Activated naive CD4-positive, alpha-beta T cell treated with anti-CD3 and anti-CD28 coated beads, Interleukin-2, amount 50 U/mL, for 16 hours (primary cell): ENCODE results near the gene ZSCAN30.

ENCODE experiments used
- DNase-seq: peaks from one replicate; pipeline ENCODE4 v3.0.0-alpha.2; 2020

The ZSCAN30 gene

GRCh38 chr18:35290094-35290735 is at the start of gene ZSCAN30:
ZSCAN30 (minus strand) TSS chr18:35290229; CDS start chr18:35264352, 25,877 bp downstream.
- peak; percentile 95 for DNase-seq

DNA sequence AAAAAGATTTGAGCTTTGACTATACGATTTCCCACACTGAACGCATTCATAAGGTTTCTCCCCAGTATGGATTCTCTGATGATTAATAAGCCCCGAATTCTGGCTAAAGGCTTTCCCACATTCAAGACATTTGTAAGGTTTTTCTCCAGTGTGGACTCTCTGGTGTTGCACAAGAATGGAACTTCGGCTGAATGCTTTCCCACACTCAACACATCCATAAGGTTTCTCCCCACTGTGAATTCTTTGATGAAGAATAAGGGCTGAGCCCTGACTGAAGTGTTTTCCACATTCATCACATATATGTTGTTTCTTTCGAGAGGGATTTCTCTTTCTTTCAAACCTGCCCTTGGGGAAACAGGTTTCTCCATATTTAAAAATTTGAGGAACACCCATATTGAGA is 47.3 kb upstream of the ZSCAN30 start:
- no peak for DNase-seq

- no peak for DNase-seq
Measured at GRCh38 chr18:35335866-35336265, 45.8 kb upstream of the ZSCAN30 start.

- no peak for DNase-seq
Measured at GRCh38 chr18:35334821-35335220, 44.8 kb upstream of the ZSCAN30 start.

- DNase-seq, result no peak
Measured at GRCh38 chr18:35334212-35334611, 44.2 kb upstream of the ZSCAN30 start.

- no peak for DNase-seq
Measured at GRCh38 chr18:35331367-35332087, 41.5 kb upstream of the ZSCAN30 start.

DNA sequence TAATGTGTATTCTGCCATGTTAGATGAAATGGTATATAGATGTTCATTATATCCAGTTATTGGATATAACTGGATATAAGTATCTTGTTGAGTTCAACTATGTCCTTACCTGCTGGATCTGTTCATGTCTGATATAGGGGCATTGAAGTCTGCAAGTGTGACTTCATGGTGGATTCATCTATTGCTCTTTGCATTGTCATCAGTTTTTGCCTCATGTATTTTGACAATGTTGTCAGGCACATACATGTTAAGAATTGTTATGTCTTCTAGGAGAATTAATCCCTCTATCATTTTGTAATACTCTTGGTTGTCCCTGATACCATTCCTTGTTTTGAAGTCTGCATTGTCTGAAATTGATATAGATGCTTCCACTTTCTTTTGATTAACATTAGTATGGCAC is 38.8 kb upstream of the ZSCAN30 start:
- no peak for DNase-seq

DNA sequence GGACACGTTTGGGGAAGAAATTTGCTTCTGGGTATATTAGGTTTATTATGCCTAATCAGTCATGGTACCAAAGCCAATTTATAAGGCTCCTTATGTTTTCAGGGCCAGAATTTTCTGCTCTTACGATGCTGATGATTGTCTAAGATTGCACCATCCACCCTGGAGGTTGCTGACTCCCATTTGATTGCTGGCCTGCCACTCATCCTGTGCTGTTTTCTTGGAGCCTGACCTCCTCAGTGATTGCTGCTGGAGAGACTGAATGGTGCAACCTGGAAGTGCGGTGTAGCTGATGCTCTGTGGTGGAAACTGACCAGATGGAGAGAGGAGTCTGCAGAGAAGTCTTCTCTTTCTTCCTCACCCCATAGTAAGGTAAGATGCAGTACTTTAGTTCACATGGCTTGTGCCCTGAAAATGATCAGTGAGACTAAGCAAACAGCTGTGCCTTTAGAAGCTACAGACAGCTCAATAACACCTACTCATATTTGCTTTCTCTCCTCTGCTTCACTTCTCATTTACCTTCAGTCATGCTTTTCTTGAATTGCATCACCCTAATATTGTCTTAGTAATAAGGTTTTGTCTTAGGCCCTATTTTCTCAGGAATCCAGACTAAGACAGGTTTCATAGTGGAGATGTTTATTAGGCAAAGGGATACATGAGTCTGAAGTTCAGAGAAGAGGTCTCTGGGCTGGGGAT is 36.8 kb upstream of the ZSCAN30 start:
- DNase-seq, result no peak

- DNase-seq, result no peak
Measured at GRCh38 chr18:35324926-35325655, 35.1 kb upstream of the ZSCAN30 start.

GRCh38 chr18:35322486-35323458 is 32.7 kb upstream of the ZSCAN30 start:
- no peak for DNase-seq

DNA sequence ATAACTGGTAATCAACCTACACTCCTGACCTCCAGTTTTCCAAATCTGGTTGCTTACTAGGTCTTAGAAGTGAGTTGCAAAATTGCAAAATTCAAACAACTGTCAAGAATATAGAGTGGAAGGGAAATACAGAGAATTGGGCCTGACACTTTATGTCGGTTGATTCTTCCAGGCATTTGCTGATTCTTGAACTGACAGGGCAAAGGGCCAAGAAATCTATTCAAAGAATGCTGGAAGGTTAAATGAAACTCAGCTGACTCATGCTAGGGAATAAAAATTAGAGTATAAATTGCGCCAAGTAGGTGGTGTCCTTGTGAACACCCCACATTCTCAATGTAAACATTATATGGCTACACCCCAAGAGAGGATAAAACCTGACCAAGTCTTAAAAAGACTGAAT is 21.5 kb upstream of the ZSCAN30 start:
- DNase-seq, result no peak

DNA sequence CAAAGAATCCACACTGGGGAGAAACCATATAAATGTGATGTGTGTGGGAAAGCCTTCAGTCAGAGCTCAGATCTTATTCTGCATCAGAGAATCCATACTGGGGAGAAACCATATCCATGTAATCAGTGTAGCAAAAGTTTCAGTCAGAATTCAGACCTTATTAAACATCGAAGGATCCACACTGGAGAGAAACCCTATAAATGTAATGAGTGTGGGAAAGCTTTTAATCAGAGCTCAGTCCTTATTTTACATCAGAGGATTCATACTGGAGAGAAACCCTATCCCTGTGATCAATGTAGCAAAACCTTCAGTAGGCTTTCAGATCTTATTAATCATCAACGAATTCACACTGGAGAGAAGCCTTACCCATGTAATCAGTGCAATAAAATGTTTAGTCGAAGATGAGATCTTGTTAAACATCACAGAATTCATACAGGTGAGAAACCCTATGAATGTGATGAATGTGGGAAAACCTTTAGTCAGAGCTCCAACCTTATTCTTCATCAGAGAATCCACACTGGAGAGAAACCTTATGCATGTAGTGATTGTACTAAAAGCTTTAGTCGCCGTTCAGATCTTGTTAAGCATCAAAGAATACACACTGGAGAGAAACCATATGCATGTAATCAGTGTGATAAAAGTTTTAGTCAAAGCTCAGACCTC is 16.7 kb upstream of the ZSCAN30 start:
- no peak for DNase-seq

DNA sequence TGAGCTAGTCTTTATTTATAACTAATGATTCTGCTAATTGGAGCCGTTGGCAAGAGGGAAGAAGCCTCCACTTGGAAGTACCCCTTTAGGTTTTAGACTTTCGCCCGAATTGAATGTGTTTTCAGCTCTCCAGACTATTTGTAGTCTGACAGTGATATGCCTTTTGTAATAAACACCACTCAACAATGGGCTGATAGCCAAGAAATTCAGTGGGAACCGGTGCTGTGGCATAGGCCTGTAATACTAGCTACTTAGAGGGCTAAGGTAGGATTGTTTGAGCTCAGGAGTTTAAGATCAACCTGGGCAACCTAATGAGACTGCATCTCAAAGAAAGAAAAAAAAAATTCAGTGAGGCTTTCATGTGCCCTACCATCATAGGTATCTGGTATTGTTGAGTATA is 13.6 kb upstream of the ZSCAN30 start:
- no peak for DNase-seq

- DNase-seq, result no peak
Measured at GRCh38 chr18:35296060-35296459, 6.0 kb upstream of the ZSCAN30 start.

- DNase-seq, result no peak
Measured at GRCh38 chr18:35291166-35291565, 1.1 kb upstream of the ZSCAN30 start.

- peak; percentile 37 for DNase-seq
Measured at GRCh38 chr18:35289727-35290093, 319 bp downstream of the ZSCAN30 start.

- no peak for DNase-seq
Measured at GRCh38 chr18:35289293-35289692, 736 bp downstream of the ZSCAN30 start.

DNA sequence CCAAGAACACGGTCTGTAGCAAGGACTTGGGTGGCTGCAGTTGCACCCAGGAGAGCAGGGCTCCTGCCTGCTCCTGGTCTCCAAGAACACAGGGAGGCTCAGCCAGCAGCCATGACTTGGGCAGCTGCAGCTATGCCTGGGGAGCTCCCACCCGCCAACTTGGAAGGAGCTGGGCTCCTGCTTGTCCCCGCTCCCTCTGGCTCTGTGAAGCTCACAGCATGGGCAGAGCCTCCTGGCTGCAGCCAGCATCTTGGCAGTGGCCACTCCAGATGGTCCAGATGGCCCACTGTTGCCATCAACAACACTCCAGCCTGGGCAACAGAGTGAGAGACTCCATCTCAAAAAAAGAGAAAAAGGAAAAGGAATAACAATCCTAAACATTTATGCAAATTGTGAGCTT is 5.2 kb downstream of the ZSCAN30 start:
- no peak for DNase-seq

- DNase-seq, result no peak
Measured at GRCh38 chr18:35283923-35284794, 5.9 kb downstream of the ZSCAN30 start.

DNA sequence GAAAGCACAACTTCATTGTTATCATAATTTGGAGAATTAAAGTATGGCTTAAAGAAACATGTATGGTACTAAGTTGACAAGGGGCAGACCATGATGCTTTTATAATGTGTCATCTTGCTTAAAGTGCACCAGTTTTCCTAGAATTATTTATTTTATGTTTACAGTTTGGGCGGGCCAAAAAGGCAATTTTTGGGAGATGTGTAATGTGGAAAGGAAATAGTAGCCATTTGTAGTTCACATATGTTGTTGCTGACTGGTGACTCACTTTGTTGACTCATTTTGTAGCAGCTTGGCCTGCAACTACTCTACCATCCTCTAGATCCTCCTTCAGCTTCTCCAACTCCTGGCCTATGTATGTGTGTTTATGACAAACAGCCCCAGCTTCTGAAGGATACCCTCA is 7.7 kb downstream of the ZSCAN30 start:
- no peak for DNase-seq

DNA sequence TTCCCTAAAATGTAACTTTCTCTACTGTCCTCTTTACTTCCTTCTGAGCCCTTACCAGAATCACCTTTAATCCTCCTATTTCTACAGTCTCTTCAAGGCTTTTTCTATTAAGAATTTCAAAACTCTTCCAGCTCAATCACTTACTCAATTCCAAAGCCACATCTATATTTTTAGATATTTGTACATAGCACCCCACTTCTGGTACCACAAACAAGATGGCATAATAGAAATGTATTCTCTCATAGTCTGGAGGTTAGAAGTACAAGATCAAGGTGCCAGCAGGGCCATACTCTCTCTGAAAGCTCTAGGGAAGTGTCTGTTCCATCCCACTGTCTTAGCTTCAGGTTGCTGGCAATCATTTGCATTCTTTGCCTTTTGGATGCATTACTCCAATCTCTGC is 11.1 kb downstream of the ZSCAN30 start:
- no peak for DNase-seq
